Liver (tissue), 9 donors: ENCODE data around the gene FTCD. TPM values are rescaled to one million over a fixed set of nuclear protein-coding genes. Genes with fewer than 3 reads are reported as not detected.

Experiments used
- DNase-seq: peaks from one replicate; pipeline ENCODE4 v3.0.0-alpha.2; 2017; ENCODE audit warnings: low spot score
- H3K27ac ChIP-seq, 2 donors: one replicate each; pipeline ENCODE4 v1.7.0; 2013; ENCODE audit warnings: inconsistent platforms in 2 of 2, low read length in 2 of 2, control low read depth in 1 of 2, low read depth in 1 of 2, mild to moderate bottlenecking in 1 of 2
- H3K27me3 ChIP-seq, 4 donors: one replicate each; pipeline versions ENCODE4 v1.6.1 to v1.7.0; 2013; ENCODE audit warnings: low read length in 3 of 4, inconsistent platforms in 1 of 4, mild to moderate bottlenecking in 1 of 4, moderate library complexity in 1 of 4; ENCODE audit not compliant: control insufficient read depth in 4 of 4, insufficient read depth in 4 of 4
- H3K36me3 ChIP-seq, 4 donors: one replicate each; pipeline versions ENCODE4 v1.6.1 to v1.7.0; 2013; ENCODE audit warnings: low read length in 3 of 4, mild to moderate bottlenecking in 3 of 4, low read depth in 1 of 4, moderate library complexity in 1 of 4; ENCODE audit not compliant: control insufficient read depth in 4 of 4, insufficient read depth in 3 of 4
- H3K4me1 ChIP-seq, 4 donors: one replicate each; pipeline versions ENCODE4 v1.6.1 to v1.7.0; 2013; ENCODE audit warnings: low read length in 3 of 4, mild to moderate bottlenecking in 3 of 4, moderate library complexity in 1 of 4; ENCODE audit not compliant: control insufficient read depth in 4 of 4, insufficient read depth in 4 of 4
- H3K4me3 ChIP-seq, 3 donors: one replicate each; pipeline versions ENCODE4 v1.6.1 to v1.7.0; 2013; ENCODE audit warnings: low read length in 3 of 3, control low read depth in 1 of 3, low read depth in 1 of 3, mild to moderate bottlenecking in 1 of 3
- H3K9ac ChIP-seq, 2 donors: one replicate each; pipeline ENCODE4 v1.7.0; 2013; ENCODE audit warnings: low read length in 2 of 2, mild to moderate bottlenecking in 2 of 2, moderate library complexity in 2 of 2, control low read depth in 1 of 2, low read depth in 1 of 2
- H3K9me3 ChIP-seq, 4 donors: one replicate each; pipeline versions ENCODE4 v1.6.1 to v1.7.0; 2013; ENCODE audit warnings: low read length in 3 of 4; ENCODE audit not compliant: control insufficient read depth in 4 of 4
- EGR1 ChIP-seq, 2 donors: IDR thresholded peaks; 2 replicates each; pipeline ENCODE4 v1.6.1; 2016 to 2018; ENCODE audit warnings: antibody characterized with exemption in 2 of 2, low read depth in 2 of 2
- FOXA1 ChIP-seq: IDR thresholded peaks from 2 replicates; pipeline ENCODE4 v1.6.1; 2016; ENCODE audit warnings: antibody characterized with exemption
- FOXA2 ChIP-seq: IDR thresholded peaks from 2 replicates; pipeline ENCODE4 v1.6.1; 2016; ENCODE audit warnings: antibody characterized with exemption
- GABPA ChIP-seq, 2 donors: IDR thresholded peaks in 1 of 2; conservative IDR thresholded peaks in 1 of 2; 2 replicates each; pipeline ENCODE4 v1.6.1; 2016; ENCODE audit warnings: antibody characterized with exemption in 2 of 2, mild to moderate bottlenecking in 1 of 2, moderate library complexity in 1 of 2
- JUND ChIP-seq, 2 donors: IDR thresholded peaks; 2 replicates each; pipeline ENCODE4 v1.6.1; 2016; ENCODE audit warnings: antibody characterized with exemption in 2 of 2
- RAD21 ChIP-seq, 2 donors: IDR thresholded peaks; 2 replicates each; pipeline ENCODE4 v1.6.1; 2016; ENCODE audit warnings: antibody characterized with exemption in 2 of 2, mild to moderate bottlenecking in 2 of 2
- RXRA ChIP-seq, 2 donors: IDR thresholded peaks; 2 replicates each; pipeline ENCODE4 v1.6.1; 2017 to 2018; ENCODE audit warnings: antibody characterized with exemption in 2 of 2, mild to moderate bottlenecking in 1 of 2
- SP1 ChIP-seq: IDR thresholded peaks from 2 replicates; pipeline ENCODE4 v1.6.1; 2018; ENCODE audit warnings: antibody characterized with exemption, mild to moderate bottlenecking
- YY1 ChIP-seq: IDR thresholded peaks from 2 replicates; pipeline ENCODE4 v1.6.1; 2016; ENCODE audit warnings: antibody characterized with exemption, mild to moderate bottlenecking
- WGBS: extraction: QIAGEN DNeasy Blood & Tissue Kit; methylation state at CpG from one replicate; pipeline ENCODE4 v1.1.7; 2013; 5-methylcytosine and 5-hydroxymethylcytosine counted together
- polyA plus RNA-seq, 2 donors: library from polyadenylated mRNA; stranded (reverse) in 1 of 2; unstranded in 1 of 2; fragments of 200-250 nt in 1 of 2; fragments of >200 nt in 1 of 2; fragmentation: Nextera tagmentation in 1 of 2; extraction: Ambion mirVana in 1 of 2; gene quantifications; one replicate each; pipeline versions ENCODE4 v1.2.1 to v1.2.3, GENCODE V29; 2013 to 2015
- total RNA-seq, 2 donors: library from RNA; depleted of rRNA; stranded (reverse); fragments of >200 nt; gene quantifications; one replicate each; pipeline ENCODE4 v1.2.3, GENCODE V29; 2014
- TF ChIP-seq, protein P1 (sequence below): IDR thresholded peaks from 2 replicates; pipeline ENCODE4 v1.6.1; 2016; ENCODE audit warnings: antibody characterized with exemption, mild to moderate bottlenecking
- TF ChIP-seq, protein P2 (sequence below): IDR thresholded peaks from 2 replicates; pipeline ENCODE4 v1.6.1; 2016; ENCODE audit warnings: antibody characterized with exemption
- TF ChIP-seq, protein P3 (sequence below): IDR thresholded peaks from 2 replicates; pipeline ENCODE4 v1.6.1; 2016; ENCODE audit warnings: antibody characterized with exemption
- TF ChIP-seq, protein P4 (sequence below): fragments of 150-350 bp; IDR thresholded peaks from 2 replicates; pipeline ENCODE4 v1.5.1; 2017; ENCODE audit warnings: improper control_type of control experiment, low read depth, low read length; ENCODE audit not compliant: missing input control
- donor health status: healthy.
- donor health status: healthy.
- donor health status: healthy.
- donor health status: healthy.
- donor health status: healthy.

The FTCD gene
- total and polyA plus RNA-seq, 4 donors, result 130 to 182 (median 173) TPM

DNA sequence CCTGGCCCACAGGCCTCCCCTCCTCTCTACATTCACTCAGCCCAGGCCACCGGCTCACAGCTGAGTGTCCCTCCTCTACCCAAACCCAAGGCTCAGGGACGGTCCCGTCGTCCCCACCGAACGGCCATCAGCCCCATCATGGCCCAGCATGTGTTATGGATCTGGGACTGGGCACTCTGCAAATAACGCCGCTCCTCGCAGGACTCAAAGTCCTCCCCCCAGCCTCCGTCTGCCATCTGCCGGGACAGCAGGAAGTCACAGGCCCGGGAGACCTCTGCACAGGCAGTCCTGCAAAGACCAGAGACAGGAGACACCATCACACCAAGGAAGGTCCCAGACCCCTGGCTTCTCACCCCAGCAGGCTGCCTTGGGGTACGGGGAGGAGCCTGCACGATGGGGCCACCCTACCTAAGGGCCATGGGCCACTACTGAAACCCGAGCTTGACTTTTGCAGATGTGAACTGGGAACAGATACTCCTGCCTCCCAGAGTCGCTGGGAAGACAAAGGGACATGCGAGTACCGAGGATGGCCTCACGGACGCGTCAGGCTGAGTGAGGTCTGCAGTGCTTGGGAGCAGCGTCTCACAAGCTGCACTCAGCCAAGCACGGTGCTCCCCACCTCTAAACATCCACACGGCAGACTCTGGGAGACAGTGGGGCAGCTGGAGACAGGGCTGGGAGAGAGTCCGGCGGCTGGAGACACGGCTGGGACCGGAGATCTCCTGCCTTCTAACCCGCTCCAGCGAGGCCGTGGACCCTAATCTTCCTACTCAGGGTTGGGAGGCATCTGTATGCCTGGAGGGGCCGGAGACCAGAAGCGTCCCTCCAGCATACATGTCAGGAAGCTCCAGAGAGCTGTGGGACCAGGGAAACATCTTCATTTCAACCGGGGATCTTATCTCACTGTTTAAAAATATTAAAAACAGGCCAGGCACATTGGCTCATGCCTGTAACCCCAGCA is 39.3 kb upstream of the FTCD start (continued):
- TF ChIP-seq, protein P1, sequence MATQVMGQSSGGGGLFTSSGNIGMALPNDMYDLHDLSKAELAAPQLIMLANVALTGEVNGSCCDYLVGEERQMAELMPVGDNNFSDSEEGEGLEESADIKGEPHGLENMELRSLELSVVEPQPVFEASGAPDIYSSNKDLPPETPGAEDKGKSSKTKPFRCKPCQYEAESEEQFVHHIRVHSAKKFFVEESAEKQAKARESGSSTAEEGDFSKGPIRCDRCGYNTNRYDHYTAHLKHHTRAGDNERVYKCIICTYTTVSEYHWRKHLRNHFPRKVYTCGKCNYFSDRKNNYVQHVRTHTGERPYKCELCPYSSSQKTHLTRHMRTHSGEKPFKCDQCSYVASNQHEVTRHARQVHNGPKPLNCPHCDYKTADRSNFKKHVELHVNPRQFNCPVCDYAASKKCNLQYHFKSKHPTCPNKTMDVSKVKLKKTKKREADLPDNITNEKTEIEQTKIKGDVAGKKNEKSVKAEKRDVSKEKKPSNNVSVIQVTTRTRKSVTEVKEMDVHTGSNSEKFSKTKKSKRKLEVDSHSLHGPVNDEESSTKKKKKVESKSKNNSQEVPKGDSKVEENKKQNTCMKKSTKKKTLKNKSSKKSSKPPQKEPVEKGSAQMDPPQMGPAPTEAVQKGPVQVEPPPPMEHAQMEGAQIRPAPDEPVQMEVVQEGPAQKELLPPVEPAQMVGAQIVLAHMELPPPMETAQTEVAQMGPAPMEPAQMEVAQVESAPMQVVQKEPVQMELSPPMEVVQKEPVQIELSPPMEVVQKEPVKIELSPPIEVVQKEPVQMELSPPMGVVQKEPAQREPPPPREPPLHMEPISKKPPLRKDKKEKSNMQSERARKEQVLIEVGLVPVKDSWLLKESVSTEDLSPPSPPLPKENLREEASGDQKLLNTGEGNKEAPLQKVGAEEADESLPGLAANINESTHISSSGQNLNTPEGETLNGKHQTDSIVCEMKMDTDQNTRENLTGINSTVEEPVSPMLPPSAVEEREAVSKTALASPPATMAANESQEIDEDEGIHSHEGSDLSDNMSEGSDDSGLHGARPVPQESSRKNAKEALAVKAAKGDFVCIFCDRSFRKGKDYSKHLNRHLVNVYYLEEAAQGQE, result no peak
- TF ChIP-seq RXRA (IDR thresholded peaks at IDR 0.05), result no peak

DNA sequence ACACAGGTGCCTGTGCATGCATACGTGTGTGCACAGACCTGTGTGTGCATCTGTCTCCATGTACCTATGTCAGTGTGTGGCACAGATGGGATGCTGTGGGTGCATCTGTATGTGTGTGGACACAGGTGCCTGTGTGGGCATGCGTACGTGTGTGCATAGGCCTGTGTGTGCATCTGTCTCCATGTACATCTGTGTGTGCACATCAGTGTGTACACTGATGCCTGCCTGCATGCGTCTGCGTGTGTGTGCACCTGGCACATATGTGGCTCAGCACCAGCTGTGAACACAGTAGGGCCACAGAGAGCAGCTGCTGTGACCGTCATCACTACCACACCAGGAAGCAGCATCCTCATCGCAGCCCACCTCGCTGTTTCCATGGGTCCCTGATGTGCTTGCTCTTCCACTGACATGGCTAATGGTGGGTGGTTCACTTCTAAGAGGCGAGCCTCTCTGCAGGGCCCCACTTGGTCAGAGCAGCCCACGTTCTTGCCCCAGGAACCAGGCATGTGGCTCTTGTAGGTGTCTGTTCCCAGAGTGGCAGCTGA is 38.5 kb upstream of the FTCD start:
- Histone ChIP-seq H3K9me3 (no peaks in the 10 kb centered on the region), H3K27ac (no peak overlapping the region), H3K36me3 (peaks cover 17 to 68% (median 42%) of the 10 kb centered on the region in 4 donors), H3K27me3 (no peaks in the 10 kb centered on the region), H3K4me3 (no peak overlapping the region), H3K4me1 (no peaks in the 10 kb centered on the region), H3K9ac (no peak overlapping the region)
- WGBS, result 99% methylated on average over 10 of the region's 10 CpGs
- DNase-seq, result peak; percentile 31
- TF ChIP-seq, protein P2, sequence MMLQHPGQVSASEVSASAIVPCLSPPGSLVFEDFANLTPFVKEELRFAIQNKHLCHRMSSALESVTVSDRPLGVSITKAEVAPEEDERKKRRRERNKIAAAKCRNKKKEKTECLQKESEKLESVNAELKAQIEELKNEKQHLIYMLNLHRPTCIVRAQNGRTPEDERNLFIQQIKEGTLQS, result no peak
- TF ChIP-seq, protein P3, sequence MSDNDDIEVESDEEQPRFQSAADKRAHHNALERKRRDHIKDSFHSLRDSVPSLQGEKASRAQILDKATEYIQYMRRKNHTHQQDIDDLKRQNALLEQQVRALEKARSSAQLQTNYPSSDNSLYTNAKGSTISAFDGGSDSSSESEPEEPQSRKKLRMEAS, result no peak
- TF ChIP-seq EGR1 (IDR thresholded peaks at IDR 0.05; ENCODE audit: low read depth in 2 of 2) (no peak), GABPA (IDR thresholded peaks at IDR 0.05 in 1 of 2, conservative IDR thresholded peaks at IDR 0.05 in 1 of 2) (no peak), SP1 (no peak), RAD21 (IDR thresholded peaks at IDR 0.05) (no peak), JUND (IDR thresholded peaks at IDR 0.05) (no peak), FOXA1 (no peak), RXRA (IDR thresholded peaks at IDR 0.05) (no peak), YY1 (no peak), FOXA2 (no peak)
- TF ChIP-seq, protein P4, sequence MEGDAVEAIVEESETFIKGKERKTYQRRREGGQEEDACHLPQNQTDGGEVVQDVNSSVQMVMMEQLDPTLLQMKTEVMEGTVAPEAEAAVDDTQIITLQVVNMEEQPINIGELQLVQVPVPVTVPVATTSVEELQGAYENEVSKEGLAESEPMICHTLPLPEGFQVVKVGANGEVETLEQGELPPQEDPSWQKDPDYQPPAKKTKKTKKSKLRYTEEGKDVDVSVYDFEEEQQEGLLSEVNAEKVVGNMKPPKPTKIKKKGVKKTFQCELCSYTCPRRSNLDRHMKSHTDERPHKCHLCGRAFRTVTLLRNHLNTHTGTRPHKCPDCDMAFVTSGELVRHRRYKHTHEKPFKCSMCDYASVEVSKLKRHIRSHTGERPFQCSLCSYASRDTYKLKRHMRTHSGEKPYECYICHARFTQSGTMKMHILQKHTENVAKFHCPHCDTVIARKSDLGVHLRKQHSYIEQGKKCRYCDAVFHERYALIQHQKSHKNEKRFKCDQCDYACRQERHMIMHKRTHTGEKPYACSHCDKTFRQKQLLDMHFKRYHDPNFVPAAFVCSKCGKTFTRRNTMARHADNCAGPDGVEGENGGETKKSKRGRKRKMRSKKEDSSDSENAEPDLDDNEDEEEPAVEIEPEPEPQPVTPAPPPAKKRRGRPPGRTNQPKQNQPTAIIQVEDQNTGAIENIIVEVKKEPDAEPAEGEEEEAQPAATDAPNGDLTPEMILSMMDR, result no peak
